HG03558 (cell line): ENCODE data around the gene TMEM8B.
"Not testable (repeated sequence)": the region's sequence is repeated elsewhere in the genome, so short reads cannot be mapped to it uniquely, and the experiment has no call there.

ENCODE experiments used
- ATAC-seq: cut with Tn5 transposase; IDR thresholded peaks from one replicate; pipeline ENCODE4 v1.9.1; 2021; ENCODE audit warnings: moderate number of reproducible peaks; ENCODE audit not compliant: unreplicated experiment; ENCODE audit errors: extremely low read depth

TMEM8B gene

DNA sequence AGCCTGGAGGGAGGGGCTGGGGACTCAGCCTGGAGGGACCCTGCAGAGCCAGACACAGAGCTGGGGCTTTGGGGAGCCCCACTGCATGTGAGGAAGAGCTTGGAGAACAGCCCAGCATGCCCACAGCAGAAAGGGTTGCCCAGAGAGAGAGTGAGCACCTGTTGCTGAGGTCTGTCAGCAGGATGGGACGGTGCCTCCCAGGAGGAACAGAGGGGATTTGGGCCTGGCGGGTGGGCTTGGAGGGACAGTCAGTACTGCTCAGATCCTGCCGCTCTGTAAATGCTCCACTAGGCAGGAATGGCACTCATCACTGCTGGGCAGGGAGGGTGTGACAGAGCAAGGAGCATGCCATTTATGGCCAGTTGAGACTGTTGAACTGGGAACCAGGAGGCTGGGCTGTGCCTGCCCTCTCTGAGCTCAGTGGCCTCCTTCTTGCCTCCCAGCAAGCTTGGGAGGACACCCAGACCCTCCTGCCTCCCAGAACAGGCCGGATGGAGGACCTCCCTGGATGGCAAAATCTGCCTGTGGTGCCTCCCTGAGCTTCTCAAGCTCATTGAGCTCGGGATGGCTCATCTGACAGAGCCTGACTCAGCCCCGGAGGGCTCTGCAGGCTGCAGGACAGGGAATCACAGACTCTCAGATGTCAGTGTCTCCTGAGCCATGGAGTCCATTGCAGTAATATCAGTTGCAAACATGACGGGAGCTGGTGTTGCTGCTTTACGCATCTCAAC, 76.2 kb downstream of the TMEM8B start:
- no peak for ATAC-seq

DNA sequence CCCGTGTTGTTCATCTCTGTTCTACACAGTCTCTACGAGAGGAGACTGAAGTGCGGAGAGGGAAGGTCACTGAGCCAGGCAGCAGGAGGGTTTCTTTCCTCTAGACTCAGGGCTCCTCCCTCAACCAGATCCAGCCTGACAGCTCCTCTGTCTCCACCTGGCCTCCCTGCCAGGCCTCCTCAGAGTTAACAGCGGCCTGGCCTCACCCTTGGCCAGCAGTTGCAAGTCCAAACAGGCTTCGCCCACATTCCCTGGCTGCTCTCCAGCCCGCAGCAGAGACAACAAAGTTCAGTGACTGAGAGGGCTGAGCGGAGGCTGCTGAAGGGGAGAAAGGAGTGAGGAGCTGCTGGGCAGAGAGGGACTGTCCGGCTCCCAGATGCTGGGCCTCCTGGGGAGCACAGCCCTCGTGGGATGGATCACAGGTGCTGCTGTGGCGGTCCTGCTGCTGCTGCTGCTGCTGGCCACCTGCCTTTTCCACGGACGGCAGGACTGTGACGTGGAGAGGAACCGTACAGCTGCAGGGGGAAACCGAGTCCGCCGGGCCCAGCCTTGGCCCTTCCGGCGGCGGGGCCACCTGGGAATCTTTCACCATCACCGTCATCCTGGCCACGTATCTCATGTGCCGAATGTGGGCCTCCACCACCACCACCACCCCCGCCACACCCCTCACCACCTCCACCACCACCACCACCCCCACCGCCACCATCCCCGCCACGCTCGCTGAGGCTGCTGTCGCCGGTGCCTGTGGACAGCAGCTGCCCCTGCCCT, 77.1 kb downstream of the TMEM8B start, which contains the start of gene HRCT1:
HRCT1 (plus strand) TSS at position 291 of the 768 bp plus-strand sequence; CDS start at position 377, 86 bp downstream.
- no peak for ATAC-seq

DNA sequence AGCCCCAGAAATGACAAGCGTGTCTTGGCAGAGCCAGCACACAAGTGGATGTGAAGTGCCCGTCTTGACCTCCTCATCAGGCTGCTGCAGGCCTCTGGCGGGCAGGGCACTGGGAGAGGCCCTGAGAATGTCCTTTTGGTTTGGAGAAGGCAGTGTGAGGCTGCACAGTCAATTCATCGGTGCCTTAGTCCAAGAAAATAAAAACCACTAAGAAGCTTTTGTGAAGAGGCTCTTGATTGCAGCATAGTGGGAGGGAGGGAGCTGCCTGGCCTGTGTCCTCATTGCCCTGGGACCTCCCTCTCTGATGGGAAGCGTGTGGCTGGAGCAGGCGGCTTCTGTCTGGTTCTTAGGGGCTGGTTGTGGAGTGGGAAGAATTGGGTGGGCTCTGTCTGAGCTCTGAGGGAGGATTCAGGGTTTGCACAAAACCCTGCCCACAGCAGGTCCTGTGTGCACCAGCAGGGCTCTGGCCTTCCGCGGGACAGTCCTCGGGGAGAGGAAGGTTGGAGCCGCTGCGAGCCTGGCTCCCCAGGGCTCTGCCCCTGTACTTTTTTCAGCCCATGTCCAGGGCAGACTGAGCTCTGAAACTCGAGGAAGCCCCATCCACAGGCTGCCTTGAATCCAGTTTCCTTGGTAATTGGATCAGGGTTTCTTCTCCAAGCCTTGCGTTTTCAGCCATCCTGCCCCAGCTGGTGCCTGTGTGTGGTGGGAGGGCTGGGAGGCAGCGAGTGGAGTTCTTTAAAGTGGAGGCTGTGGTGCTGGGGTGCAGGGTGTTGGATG, 78.1 kb downstream of the TMEM8B start:
- ATAC-seq: no peak

DNA sequence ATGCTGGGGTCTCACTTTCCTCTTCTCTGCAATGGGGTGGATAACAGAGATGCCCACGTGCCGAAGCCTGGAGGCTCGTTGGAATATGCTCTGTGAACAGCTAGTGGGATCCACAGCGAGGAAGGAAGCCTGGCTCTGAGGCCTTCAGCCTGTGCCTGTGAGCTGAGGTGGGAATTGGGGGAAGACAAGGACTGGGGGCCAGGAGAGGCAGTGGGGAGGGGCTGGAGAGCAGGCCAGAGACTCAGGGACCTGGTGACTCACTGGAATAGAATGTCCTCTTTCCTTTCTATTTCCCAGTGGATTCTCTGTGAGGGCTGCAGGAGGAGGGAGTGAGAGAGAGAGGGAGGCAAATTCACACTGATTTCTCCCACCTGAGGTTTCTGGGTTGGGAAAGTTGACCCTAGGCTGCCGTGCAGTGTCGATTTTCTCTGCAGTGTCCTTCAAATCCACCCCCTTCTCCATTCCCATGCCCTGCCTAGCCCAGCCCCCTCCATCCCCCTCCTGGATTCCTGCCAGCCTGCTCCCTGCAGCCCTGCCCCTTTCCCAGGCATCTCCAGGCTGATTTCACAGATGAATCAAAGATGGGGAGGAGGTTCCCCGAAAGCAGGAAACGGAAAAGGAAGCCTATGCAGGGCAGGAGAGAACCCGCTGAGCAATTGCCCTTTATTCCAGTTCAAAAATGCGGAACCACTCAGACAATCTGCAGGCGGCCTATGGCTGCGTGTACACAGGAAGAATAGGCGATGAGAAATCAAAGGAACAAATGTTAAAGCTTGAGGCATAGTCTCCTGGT, 78.9 kb downstream of the TMEM8B start:
- ATAC-seq: no peak

DNA sequence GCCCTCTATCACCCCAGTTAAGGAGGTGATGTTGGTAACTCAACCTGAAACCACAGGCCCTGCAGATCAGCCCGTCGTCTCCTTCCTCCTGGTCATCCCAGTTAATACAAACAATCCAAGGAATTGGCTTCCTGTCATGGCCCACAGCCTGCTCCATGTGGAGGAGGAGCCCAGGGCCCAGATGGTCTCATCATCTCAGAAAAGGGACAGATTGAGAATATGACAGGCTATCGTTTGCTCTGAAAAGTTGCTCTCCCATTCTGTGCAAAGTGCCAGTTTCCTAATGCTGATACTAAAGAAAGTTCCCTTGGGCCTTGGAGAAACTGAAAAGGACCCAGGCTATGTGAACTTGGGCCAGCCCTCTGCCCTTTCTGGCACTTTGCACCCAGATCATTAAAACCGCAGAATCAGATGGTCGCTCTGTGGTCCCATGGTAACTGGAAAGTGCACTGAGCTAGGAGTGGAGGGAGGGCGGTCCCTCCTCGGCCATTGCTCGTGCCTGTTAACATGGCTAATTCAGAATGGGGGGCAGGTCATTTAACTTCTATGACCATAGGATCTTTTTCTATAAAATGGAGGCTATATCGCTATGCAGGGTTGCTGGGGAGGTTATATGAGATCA, 79.6 kb downstream of the TMEM8B start:
- no peak for ATAC-seq

DNA sequence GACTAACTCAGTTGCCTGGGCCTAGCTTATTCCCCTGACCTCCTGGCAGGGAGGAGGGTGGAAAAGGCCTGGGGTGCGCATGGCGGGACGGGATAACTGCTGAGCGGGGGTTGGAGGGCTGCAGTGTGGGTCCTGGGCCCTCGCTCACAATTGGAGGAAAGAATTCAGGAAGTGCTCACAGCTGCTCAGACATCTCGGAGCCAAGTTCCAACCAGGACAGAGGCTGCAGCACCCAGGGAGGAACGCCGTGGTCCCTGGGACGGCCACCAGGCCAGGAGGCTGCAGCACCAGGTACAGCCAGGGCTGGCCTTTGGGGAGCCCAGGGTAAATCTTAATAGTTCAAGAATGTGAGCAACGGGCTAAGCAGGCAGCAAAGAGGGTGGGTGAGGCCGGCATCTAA, 80.2 kb downstream of the TMEM8B start, which contains the start of gene SPAAR:
SPAAR (plus strand) TSS at position 217 of the 400 bp plus-strand sequence. CDS start 974 bp downstream, outside the sequence.
- ATAC-seq: no peak

DNA sequence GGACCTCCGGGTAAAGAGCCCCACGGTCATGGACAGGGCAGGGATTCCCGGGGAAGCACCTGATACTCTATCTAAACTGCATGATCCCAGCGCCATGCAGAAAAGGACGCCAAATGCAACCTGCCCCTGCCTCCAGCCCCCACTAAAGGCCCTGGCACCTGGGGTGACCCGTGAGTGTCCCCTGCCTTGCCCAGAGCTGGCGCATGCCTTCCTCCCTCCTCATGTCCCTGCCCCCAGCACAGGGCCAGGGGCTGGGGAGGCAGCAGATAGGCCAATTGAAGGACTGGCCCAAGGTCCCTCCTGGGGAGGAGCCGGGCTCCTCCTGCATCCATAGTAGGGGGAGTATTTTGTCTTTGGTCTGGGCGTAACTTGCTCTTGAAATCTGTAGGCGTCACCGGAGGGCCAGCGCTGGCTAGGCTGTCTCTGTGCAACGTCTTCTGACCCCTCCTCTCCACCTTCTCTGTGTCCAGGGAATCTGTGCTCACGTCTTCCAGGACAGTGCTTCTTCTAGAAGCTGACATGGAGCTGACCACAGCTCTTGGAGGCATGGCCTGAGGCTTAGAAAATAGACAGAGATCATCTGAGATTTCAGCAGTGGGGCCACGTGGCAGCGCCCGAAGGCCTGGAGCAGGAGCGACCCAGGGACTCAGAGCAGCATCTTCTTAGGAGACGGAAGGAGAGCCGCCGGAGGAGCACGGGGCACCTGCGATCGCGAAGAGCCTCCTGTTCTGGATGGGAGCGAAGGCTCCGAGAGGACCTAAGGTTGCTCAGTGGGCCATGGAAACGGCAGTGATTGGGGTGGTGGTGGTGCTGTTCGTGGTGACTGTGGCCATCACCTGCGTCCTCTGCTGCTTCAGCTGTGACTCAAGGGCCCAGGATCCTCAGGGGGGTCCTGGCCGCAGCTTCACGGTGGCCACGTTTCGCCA, 80.9 kb downstream of the TMEM8B start:
- no peak for ATAC-seq

DNA sequence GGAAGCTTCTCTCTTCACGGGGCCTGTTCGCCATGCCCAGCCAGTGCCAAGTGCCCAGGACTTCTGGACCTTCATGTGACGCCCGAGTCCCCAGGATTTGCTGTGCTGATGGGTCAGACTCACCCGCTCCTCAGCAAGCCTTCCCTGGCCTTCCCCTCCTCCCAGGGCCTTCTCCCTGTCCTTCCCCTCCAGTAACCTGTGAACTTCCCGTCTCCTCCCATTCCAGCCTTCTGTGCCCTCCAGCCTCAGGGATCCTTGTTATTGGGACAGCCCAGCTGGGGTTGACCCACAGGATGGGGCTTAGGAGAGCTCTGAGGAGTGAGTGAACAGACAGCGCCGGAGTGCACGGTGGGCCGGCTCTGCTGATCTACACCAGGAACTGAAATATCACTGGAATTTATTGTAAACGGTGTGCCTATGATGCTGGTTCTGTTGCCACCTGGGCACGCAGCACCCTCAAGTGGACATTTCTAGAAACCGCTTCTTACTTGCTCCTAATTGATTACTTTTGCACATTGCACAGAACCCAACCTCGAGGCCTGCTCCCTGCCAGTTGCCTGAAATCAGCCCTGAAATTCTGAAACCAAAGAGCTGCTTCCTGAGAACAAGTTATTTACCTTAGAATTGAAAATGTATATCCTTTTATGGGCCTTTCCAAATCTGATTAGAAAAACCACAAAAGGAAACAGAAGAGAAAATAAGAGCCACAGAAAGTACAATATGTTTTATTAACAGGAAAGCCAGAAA, 81.8 kb downstream of the TMEM8B start:
- ATAC-seq: no peak

DNA sequence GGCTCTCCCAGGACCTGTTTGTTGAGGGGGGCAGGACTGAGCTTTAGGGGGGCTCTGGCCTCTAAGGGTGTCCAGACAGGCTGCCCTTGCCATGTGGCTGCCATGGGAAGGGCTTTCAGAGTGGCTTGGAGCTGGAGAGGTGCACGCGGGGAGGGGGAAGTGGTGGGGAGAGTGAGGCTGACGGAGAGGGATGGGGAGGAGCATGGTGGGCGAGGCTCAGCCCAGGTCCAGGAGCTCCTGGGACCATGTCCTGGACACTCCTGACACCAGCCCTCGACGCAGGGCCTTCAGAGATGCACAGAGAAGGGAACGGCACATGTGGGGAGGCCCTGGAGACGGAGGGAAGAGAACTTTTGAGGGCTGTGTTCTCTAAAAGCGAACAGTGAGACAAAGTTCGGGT, 82.7 kb downstream of the TMEM8B start:
- ATAC-seq: no peak

DNA sequence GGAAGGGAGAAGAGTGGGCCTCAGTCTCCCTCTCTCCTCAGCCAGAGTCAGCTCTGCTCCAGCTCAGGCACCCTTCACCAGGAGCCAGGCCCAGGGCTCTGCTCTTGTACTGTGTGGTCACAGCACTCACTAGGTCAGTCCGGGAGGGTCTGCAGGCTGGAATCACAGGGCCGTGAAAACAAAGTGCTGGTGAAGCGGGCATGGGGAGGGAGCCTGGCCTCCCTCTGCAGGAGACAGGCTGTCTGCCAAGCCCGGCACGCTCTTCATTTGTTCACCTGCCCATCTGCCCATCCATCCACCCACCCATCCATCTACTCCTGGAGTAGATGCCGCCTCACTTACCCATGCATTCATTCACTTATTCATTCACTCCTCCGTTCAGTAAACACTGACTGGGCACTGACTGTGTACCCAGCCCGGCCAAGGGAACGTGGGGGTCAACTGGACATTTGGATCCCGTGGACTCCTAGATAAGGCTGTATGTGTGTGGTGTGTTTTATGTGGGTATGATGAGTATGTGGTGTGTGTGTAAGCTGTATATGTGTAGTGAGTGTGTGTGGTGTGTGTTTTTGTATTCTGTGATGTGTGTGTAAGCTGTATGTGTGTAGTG, 83.9 kb downstream of the TMEM8B start:
- no peak for ATAC-seq

DNA sequence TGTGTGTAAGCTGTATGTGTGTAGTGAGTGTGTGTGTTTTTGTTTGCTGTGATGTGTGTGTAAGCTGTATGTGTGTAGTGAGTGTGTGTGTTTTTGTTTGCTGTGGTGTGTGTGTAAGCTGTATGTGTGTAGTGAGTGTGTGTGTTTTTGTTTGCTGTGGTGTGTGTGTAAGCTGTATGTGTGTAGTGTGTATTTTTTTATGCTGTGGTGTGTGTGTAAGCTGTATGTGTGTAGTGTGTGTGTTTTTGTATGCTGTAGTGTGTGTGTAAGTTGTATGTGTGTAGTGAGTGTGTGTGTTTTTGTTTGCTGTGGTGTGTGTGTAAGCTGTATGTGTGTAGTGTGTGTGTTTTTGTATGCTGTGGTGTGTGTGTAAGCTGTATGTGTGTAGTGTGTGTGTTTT, 84.4 kb downstream of the TMEM8B start:
- ATAC-seq: not testable (repeated sequence)

DNA sequence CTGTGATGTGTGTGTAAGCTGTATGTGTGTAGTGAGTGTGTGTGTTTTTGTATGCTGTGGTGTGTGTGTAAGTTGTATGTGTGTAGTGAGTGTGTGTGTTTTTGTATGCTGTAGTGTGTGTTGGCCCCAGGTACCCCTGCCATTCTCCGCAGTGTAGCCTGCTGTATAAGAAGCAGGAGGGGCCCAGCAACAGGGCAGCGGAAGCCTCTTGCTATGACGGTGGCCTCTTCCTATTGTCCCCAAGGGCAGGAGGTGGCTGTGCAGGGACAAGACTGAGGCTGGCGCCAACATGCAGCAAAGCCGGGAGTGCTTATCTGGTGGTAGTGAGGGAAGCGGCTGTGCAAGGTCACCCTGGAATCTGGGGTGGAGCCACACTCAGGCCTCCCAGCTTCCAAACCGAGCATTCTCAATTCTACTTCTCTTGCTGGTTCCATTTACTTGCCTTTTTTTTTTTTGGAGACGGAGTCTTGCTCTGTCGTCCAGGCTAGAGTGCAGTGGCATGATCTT, 85.3 kb downstream of the TMEM8B start:
- no peak for ATAC-seq
